BLaER1 (cell line): ENCODE measurements around the gene PRDM13.

Experiments used
- H3K27ac ChIP-seq: shearing (Covaris generic); formaldehyde crosslinking; 2 replicates; pipeline ENCODE4 v1.8.1; 2022
- H3K27me3 ChIP-seq: shearing (Covaris generic); formaldehyde crosslinking; 2 replicates; pipeline ENCODE4 v1.8.1; 2022
- H3K36me3 ChIP-seq: shearing (Covaris generic); formaldehyde crosslinking; 2 replicates; pipeline ENCODE4 v1.8.1; 2022
- H3K4me1 ChIP-seq: shearing (Covaris generic); formaldehyde crosslinking; 2 replicates; pipeline ENCODE4 v1.8.1; 2022
- H3K4me2 ChIP-seq: shearing (Covaris generic); formaldehyde crosslinking; 2 replicates; pipeline ENCODE4 v1.8.1; 2022
- H3K4me3 ChIP-seq: shearing (Covaris generic); formaldehyde crosslinking; 2 replicates; pipeline ENCODE4 v1.8.1; 2022
- H3K9ac ChIP-seq: shearing (Covaris generic); formaldehyde crosslinking; 2 replicates; pipeline ENCODE4 v1.8.1; 2022
- H3K9me3 ChIP-seq: shearing (Covaris generic); formaldehyde crosslinking; 2 replicates; pipeline ENCODE4 v1.8.1; 2022
- H4K20me1 ChIP-seq: shearing (Covaris generic); formaldehyde crosslinking; 2 replicates; pipeline ENCODE4 v1.8.1; 2022
- Cebpa-rat ChIP-seq: shearing (Covaris generic); IDR thresholded peaks from 2 replicates; pipeline ENCODE4 v1.8.1; 2022

PRDM13 gene

GRCh38 chr6:99602520-99603420 lies 3.9 kb upstream of the PRDM13 start:
- no peak overlapping the region for H3K4me3 ChIP-seq
- H3K4me2 ChIP-seq: no peak overlapping the region
- no peak for TF ChIP-seq Cebpa-rat
- no peak overlapping the region for H3K9ac ChIP-seq
- H3K27me3 ChIP-seq: peaks cover 74% of the 10 kb centered on the region
- peaks cover 50% of the 10 kb centered on the region for H3K9me3 ChIP-seq
- H3K27ac ChIP-seq: no peak overlapping the region
- H3K4me1 ChIP-seq: peaks cover 7% of the 10 kb centered on the region; the same call in 1 of the 2 replicates
- H3K36me3 ChIP-seq: no peaks in the 10 kb centered on the region
- H4K20me1 ChIP-seq: 0 out of 2 replicates have a peak, but pooled peaks cover 19% of the 10 kb centered on the region

GRCh38 chr6:99603421-99604165 lies 3.0 kb upstream of the PRDM13 start:
- no peak for TF ChIP-seq Cebpa-rat
- H3K9me3 ChIP-seq: peaks cover 58% of the 10 kb centered on the region

GRCh38 chr6:99604166-99605073 lies 2.2 kb upstream of the PRDM13 start:
- peak overlapping the region; percentile 54; the same call in 1 of the 2 replicates for H3K4me3 ChIP-seq
- H4K20me1 ChIP-seq: 0 out of 2 replicates have a peak, but pooled peaks cover 19% of the 10 kb centered on the region
- TF ChIP-seq Cebpa-rat: no peak
- peak overlapping the region; percentile 64 for H3K4me2 ChIP-seq
- H3K27me3 ChIP-seq: peaks cover 90% of the 10 kb centered on the region
- H3K27ac ChIP-seq: no peak overlapping the region
- H3K4me1 ChIP-seq: peaks cover 9% of the 10 kb centered on the region
- no peak overlapping the region for H3K9ac ChIP-seq
- peaks cover 62% of the 10 kb centered on the region for H3K9me3 ChIP-seq
- no peaks in the 10 kb centered on the region for H3K36me3 ChIP-seq

More at GRCh38 chr6:99603421-99604165, 3.0 kb upstream of the PRDM13 start:
- H3K27ac ChIP-seq: no peak overlapping the region
- H3K27me3 ChIP-seq: peaks cover 82% of the 10 kb centered on the region
- H3K9ac ChIP-seq: no peak overlapping the region
- 0 out of 2 replicates have a peak, but pooled peaks cover 19% of the 10 kb centered on the region for H4K20me1 ChIP-seq
- no peaks in the 10 kb centered on the region for H3K36me3 ChIP-seq
- H3K4me2 ChIP-seq: peak overlapping the region; percentile 64
- peaks cover 7% of the 10 kb centered on the region; the same call in 1 of the 2 replicates for H3K4me1 ChIP-seq
- H3K4me3 ChIP-seq: peak overlapping the region; percentile 54

GRCh38 chr6:99605074-99605734 lies 1.4 kb upstream of the PRDM13 start:
- peaks cover 90% of the 10 kb centered on the region for H3K27me3 ChIP-seq

DNA sequence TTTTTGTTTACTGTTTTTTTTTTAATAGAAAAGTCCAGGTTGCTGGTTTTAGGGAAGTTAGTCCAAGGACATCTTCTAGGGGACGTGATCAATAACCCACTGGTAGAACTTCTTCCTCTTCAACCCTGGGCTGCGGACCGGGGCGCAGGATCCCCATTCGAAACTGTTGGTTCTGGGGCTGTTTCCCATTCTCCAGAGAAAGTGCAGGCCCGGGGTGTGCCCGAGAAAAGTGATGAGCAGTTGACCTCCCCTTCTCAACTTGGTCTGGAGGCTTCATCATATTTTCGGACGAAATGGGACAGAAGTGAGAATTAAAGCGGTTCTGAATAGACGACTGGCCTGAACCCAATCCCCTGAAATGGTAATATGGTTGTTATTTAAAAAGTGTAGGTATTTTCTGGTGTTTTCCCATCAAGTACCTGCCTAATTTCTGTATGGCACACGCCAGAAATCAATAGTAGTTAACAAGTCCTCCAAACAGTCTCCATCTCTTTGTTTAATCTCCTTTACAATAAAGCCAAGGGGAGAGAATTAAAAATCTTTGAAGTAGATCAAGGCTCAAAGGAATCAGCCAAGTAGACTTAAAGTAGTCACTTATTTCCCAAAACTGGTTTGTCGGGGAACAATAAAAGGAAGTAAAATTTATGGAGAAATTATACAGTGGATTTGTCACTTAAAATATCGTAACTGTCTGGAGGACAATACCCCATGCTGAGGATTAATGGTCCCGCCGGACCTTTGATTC lies 550 bp upstream of the PRDM13 start:
- Histone ChIP-seq H3K4me3 (no peak overlapping the region), H3K9ac (no peak overlapping the region), H3K27me3 (peaks cover 83% of the 10 kb centered on the region), H3K27ac (no peak overlapping the region), H3K4me1 (peaks cover 21% of the 10 kb centered on the region), H4K20me1 (0 out of 2 replicates have a peak, but pooled peaks cover 19% of the 10 kb centered on the region), H3K4me2 (no peak overlapping the region), H3K9me3 (peaks cover 62% of the 10 kb centered on the region), H3K36me3 (no peaks in the 10 kb centered on the region)
- no peak for TF ChIP-seq Cebpa-rat

More at GRCh38 chr6:99605074-99605734, 1.4 kb upstream of the PRDM13 start:
- Histone ChIP-seq H3K9ac (no peak overlapping the region), H3K4me3 (no peak overlapping the region; the same call in 1 of the 2 replicates), H3K4me1 (peaks cover 17% of the 10 kb centered on the region), H3K4me2 (no peak overlapping the region), H3K9me3 (peaks cover 62% of the 10 kb centered on the region), H3K27ac (no peak overlapping the region), H3K36me3 (no peaks in the 10 kb centered on the region), H4K20me1 (0 out of 2 replicates have a peak, but pooled peaks cover 19% of the 10 kb centered on the region)
- TF ChIP-seq Cebpa-rat: no peak

DNA sequence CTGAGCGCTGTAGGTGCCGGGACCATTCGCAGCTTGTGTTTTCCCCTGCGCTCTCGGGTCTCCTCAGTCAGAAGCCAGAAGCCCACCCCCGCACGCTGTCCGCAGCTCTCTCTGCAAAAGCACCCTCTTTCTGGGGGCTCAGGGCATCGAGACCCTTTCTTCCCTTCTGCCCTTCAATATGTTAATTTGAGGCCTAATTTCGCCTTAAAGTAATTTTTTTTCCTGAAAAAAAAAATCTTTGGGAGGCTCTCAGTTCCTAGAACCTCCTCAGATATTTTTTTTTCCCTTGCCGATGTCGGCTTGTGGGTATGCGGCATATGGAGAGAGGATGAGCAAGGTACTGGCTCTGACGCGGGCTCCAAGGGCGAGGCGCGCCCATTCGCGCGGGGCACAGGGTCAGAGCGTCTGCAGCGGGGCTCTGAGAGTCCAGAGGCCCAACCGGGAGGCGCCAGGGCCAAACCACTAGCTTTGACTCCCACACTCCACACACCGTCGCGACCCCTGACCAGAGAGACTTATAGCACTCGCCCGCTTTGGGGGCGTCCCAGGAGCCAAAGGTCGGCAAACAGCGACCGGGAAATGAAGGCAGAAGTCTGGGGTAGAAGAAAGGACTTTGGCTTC lies 893 bp downstream of the PRDM13 start:
- Histone ChIP-seq H3K9ac (no peak overlapping the region), H3K27ac (no peak overlapping the region), H4K20me1 (0 out of 2 replicates have a peak, but pooled peaks cover 19% of the 10 kb centered on the region), H3K9me3 (peaks cover 62% of the 10 kb centered on the region), H3K36me3 (no peaks in the 10 kb centered on the region), H3K4me1 (peaks cover 21% of the 10 kb centered on the region), H3K4me3 (peak overlapping the region; percentile 15; the same call in 1 of the 2 replicates), H3K27me3 (peaks cover 68% of the 10 kb centered on the region), H3K4me2 (no peak overlapping the region)
- no peak for TF ChIP-seq Cebpa-rat

DNA sequence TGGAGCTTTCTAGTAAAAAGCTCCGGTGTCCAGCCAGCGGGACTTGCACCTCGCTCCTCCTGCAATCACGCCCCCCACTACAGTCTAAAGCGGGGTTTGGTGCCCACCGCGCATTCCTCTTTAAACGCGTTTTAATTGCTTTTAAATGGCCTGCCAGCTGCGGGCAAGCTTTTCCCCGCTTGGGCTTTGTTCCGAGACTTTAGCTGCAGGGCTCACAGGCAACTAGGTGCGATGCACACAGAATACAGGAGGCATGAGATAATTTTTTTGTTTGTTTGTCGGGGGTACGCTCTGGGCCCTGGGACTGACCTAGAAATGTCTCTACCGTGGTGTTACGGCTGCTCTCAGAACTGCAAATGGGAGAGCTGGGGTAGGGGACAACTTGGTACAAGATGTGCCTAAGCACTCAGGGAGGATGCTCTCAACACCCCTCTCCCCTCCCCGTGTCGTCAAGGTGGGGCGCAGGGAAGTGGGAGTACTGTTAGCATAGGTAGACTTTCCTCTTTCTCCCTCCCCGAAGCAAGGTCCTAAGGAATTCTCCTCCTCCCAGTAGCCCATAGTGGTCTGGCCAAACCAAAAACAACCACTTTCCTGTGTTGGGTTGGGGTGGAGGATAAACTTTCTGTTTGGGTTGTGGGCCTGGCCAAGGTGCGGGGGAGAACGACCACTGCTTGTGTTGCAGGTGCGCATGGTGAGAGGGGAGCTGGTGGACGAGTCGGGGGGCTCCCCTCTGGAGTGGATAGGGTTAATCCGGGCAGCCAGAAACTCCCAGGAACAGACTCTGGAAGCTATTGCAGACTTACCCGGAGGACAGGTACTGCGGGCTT lies 1.6 kb downstream of the PRDM13 start:
- H3K4me1 ChIP-seq: peaks cover 21% of the 10 kb centered on the region
- H3K4me3 ChIP-seq: no peak overlapping the region

More for the DNA sequence above, 1.6 kb downstream of the PRDM13 start:
- H3K9me3 ChIP-seq: peaks cover 62% of the 10 kb centered on the region
- no peak overlapping the region for H3K27ac ChIP-seq
- H3K27me3 ChIP-seq: peaks cover 64% of the 10 kb centered on the region
- no peak overlapping the region for H3K4me2 ChIP-seq
- no peak for TF ChIP-seq Cebpa-rat
- no peak overlapping the region for H3K9ac ChIP-seq
- H4K20me1 ChIP-seq: 0 out of 2 replicates have a peak, but pooled peaks cover 19% of the 10 kb centered on the region
- no peaks in the 10 kb centered on the region for H3K36me3 ChIP-seq
